Neural progenitor cell (in vitro differentiated cells): Measurements from ENCODE around the gene SCMH1. TPM values are rescaled to one million over a fixed set of nuclear protein-coding genes. Genes with fewer than 3 reads are reported as not detected.

ENCODE experiments used
- DNase-seq: peaks from one replicate; pipeline ENCODE4 v3.0.0-alpha.2; 2016; ENCODE audit warnings: low spot score
- H2AFZ ChIP-seq: fragments of 200-600 bp; sonication (generic); replicated peaks from 2 replicates; pipeline ENCODE4 v1.6.1; 2016; ENCODE audit warnings: antibody characterized with exemption
- H3F3A ChIP-seq: fragments of 200-600 bp; sonication (generic); 2 replicates; pipeline ENCODE4 v1.6.1; 2016; ENCODE audit warnings: antibody characterized with exemption, low read depth
- H3K27ac ChIP-seq: fragments of 200-600 bp; sonication (generic); 2 replicates; pipeline ENCODE4 v1.5.1; 2016; ENCODE audit warnings: mild to moderate bottlenecking
- H3K27me3 ChIP-seq: fragments of 200-600 bp; sonication (generic); 2 replicates; pipeline ENCODE4 v1.6.1; 2016; ENCODE audit warnings: mild to moderate bottlenecking, moderate library complexity
- H3K36me3 ChIP-seq: fragments of 200-600 bp; sonication (generic); 2 replicates; pipeline ENCODE4 v1.5.1; 2016
- H3K4me1 ChIP-seq: fragments of 200-600 bp; sonication (generic); 2 replicates; pipeline ENCODE4 v1.6.1; 2016; ENCODE audit warnings: mixed run types
- H3K4me2 ChIP-seq: fragments of 200-600 bp; sonication (generic); 2 replicates; pipeline ENCODE4 v1.6.1; 2016
- H3K4me3 ChIP-seq: fragments of 200-600 bp; sonication (generic); 2 replicates; pipeline ENCODE4 v1.5.1; 2016
- H3K79me2 ChIP-seq: fragments of 200-600 bp; sonication (generic); 2 replicates; pipeline ENCODE4 v1.6.1; 2016; ENCODE audit warnings: low read depth
- H3K9ac ChIP-seq: fragments of 200-600 bp; sonication (generic); 2 replicates; pipeline ENCODE4 v1.6.1; 2016
- H3K9me3 ChIP-seq: fragments of 200-600 bp; sonication (generic); 2 replicates; pipeline ENCODE4 v1.5.1; 2016; ENCODE audit warnings: low read depth
- H4K20me1 ChIP-seq: fragments of 200-600 bp; sonication (generic); 2 replicates; pipeline ENCODE4 v1.6.1; 2016; ENCODE audit warnings: low read depth
- H3K27ac Mint-ChIP-seq: 3 replicates; pipeline ENCODE4 v1.8.0; 2021; ENCODE audit warnings: mixed read lengths
- H3K27me3 Mint-ChIP-seq: 2 replicates; pipeline ENCODE4 v1.8.0; 2022; ENCODE audit warnings: low read depth, mild to moderate bottlenecking, inconsistent platforms, moderate library complexity, mixed read lengths; ENCODE audit not compliant: insufficient read depth
- H3K36me3 Mint-ChIP-seq: 3 replicates; pipeline ENCODE4 v1.8.0; 2021; ENCODE audit warnings: mixed read lengths
- H3K4me1 Mint-ChIP-seq: 3 replicates; pipeline ENCODE4 v1.8.0; 2021; ENCODE audit warnings: mixed read lengths
- H3K4me3 Mint-ChIP-seq: 3 replicates; pipeline ENCODE4 v1.8.0; 2021; ENCODE audit warnings: mild to moderate bottlenecking, moderate library complexity, mixed read lengths
- H3K9me3 Mint-ChIP-seq: 3 replicates; pipeline ENCODE4 v1.8.0; 2020; ENCODE audit warnings: mixed read lengths
- EZH2 ChIP-seq: fragments of 200-600 bp; sonication (generic); IDR thresholded peaks from 2 replicates; pipeline ENCODE4 v1.6.1; 2017; ENCODE audit warnings: antibody characterized with exemption, mild to moderate bottlenecking, moderate library complexity
- EZH2phosphoT487 ChIP-seq: fragments of 200-600 bp; sonication (generic); IDR thresholded peaks from 2 replicates; pipeline ENCODE4 v1.6.1; 2017; ENCODE audit warnings: antibody characterized with exemption
- total RNA-seq: library from RNA; depleted of rRNA; stranded (reverse); fragments of >200 nt; gene quantifications from 2 replicates; pipeline ENCODE4 v1.2.3, GENCODE V29; 2015; ENCODE audit warnings: low replicate concordance
- TF ChIP-seq, protein P1 (sequence below): fragments of 200-600 bp; sonication (generic); IDR thresholded peaks from 2 replicates; pipeline ENCODE4 v1.5.1; 2017; ENCODE audit warnings: antibody characterized with exemption, mild to moderate bottlenecking

Gene SCMH1
- total RNA-seq, 1 donor from 2014 or later: 16.1 TPM

DNA sequence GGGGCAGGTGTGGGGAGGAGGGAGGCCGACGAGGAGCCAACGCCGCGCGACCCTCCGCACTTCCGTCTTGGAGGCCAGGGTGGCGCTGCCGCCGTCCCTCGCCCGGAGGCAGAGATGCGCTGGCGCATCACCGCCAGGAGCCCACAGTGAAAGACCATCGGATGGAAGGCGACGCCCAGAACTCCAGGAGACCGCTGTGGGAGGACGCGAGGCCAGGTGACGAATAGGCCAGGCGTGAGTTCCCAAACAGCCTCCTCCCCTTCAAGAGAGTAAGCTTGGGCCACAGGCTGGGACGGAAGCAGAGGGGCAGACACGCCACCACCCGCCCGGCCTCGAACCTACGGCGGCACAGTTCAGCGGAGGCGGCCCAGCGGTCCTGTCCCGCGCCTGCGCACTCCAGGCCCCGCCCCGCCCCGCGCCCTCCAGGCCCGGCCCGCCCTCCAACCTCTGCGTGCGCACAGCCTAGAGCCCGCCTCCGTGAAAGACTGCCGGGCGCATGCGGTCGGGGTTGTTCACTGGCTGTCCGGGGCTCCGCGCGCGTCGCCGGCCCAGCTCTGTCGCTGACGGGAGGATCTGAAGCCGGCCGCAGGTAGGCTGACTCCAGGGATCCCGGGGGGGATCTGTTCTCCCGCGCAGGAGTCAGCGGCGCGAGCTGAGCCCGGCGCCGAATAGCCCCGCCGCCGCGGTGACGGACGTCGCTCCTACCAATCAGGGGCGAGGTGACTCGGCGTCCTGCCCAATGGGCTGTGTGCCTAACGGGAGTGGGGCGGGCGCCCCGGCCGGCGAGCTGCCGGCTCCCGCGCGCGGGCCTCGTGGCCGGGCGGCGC is 262.7 kb downstream of the SCMH1 start, which contains the start of gene CTPS1:
TSS of gene CTPS1 (plus strand) at position 456 of the 827 bp plus-strand sequence. CDS start 3,595 bp downstream, outside the sequence.
- Histone ChIP-seq H3K4me1 (peaks cover 16% of the 10 kb centered on the region), H3K9ac (peak within 1 kb of the TSS; percentile 87), H3K9me3 (no peaks in the 10 kb centered on the region), H3K27me3 (no peaks in the 10 kb centered on the region), H3K79me2 (peaks cover 46% of the 10 kb centered on the region), H2AFZ (peak within 1 kb of the TSS; percentile 85), H3K36me3 (peaks cover 12% of the 10 kb centered on the region), H3F3A (peaks cover 13% of the 10 kb centered on the region), H3K27ac (peak within 1 kb of the TSS; percentile 88), H3K4me3 (peak within 1 kb of the TSS; percentile 58), H3K4me2 (peak within 1 kb of the TSS; percentile 98), H4K20me1 (peaks cover 37% of the 10 kb centered on the region)
- Mint-ChIP-seq H3K36me3 (peaks cover 11% of the 10 kb centered on the region), H3K27me3 (peaks cover 3% of the 10 kb centered on the region), H3K4me3 (peak within 1 kb of the TSS; percentile 93), H3K4me1 (peaks cover 25% of the 10 kb centered on the region), H3K9me3 (no peaks in the 10 kb centered on the region), H3K27ac (peak within 1 kb of the TSS; percentile 96)
- TF ChIP-seq EZH2phosphoT487 (no peak), EZH2 (no peak)
- TF ChIP-seq, protein P1, sequence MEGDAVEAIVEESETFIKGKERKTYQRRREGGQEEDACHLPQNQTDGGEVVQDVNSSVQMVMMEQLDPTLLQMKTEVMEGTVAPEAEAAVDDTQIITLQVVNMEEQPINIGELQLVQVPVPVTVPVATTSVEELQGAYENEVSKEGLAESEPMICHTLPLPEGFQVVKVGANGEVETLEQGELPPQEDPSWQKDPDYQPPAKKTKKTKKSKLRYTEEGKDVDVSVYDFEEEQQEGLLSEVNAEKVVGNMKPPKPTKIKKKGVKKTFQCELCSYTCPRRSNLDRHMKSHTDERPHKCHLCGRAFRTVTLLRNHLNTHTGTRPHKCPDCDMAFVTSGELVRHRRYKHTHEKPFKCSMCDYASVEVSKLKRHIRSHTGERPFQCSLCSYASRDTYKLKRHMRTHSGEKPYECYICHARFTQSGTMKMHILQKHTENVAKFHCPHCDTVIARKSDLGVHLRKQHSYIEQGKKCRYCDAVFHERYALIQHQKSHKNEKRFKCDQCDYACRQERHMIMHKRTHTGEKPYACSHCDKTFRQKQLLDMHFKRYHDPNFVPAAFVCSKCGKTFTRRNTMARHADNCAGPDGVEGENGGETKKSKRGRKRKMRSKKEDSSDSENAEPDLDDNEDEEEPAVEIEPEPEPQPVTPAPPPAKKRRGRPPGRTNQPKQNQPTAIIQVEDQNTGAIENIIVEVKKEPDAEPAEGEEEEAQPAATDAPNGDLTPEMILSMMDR: peak; percentile 57
- DNase-seq: peak; percentile 97

- no peaks in the 10 kb centered on the region for H3K9me3 ChIP-seq
- H3K36me3 Mint-ChIP-seq: peaks cover 7% of the 10 kb centered on the region
- H3K27me3 ChIP-seq: no peaks in the 10 kb centered on the region
- H3K27ac ChIP-seq: no peak overlapping the region
- peak overlapping the region; percentile 88 for H3K4me3 Mint-ChIP-seq
- H3K4me1 Mint-ChIP-seq: peaks cover 25% of the 10 kb centered on the region
- H3K36me3 ChIP-seq: peaks cover 6% of the 10 kb centered on the region
- H3K27ac Mint-ChIP-seq: no peak overlapping the region
- H3K27me3 Mint-ChIP-seq: peaks cover 3% of the 10 kb centered on the region
- peaks cover 16% of the 10 kb centered on the region for H3K4me1 ChIP-seq
- peaks cover 40% of the 10 kb centered on the region for H3K79me2 ChIP-seq
- H3K9ac ChIP-seq: no peak overlapping the region
- H3K4me2 ChIP-seq: peak overlapping the region; percentile 98
- peaks cover 13% of the 10 kb centered on the region for H3F3A ChIP-seq
- TF ChIP-seq EZH2 (no peak), EZH2phosphoT487 (no peak)
- TF ChIP-seq, protein P1: no peak
- H3K4me3 ChIP-seq: peak overlapping the region; percentile 58
- DNase-seq: peak; percentile 25
- peak overlapping the region; percentile 85 for H2AFZ ChIP-seq
- H3K9me3 Mint-ChIP-seq: no peaks in the 10 kb centered on the region
- peaks cover 36% of the 10 kb centered on the region for H4K20me1 ChIP-seq
Observed at GRCh38 chr1:40978886-40979240, 263.2 kb downstream of the SCMH1 start.

- no peaks in the 10 kb centered on the region for H3K9me3 ChIP-seq
- H3K4me1 Mint-ChIP-seq: peaks cover 22% of the 10 kb centered on the region
Observed at GRCh38 chr1:40977716-40978115, 264.4 kb downstream of the SCMH1 start.

More at GRCh38 chr1:40977716-40978115, 264.4 kb downstream of the SCMH1 start:
- TF ChIP-seq EZH2phosphoT487: no peak
- TF ChIP-seq, protein P1: no peak
- no peak for TF ChIP-seq EZH2
- no peak overlapping the region for H2AFZ ChIP-seq
- Mint-ChIP-seq H3K27ac (no peak overlapping the region), H3K36me3 (peaks cover 2% of the 10 kb centered on the region), H3K4me3 (peak overlapping the region; percentile 44), H3K9me3 (no peaks in the 10 kb centered on the region), H3K27me3 (peaks cover 3% of the 10 kb centered on the region)
- no peaks in the 10 kb centered on the region for H3K36me3 ChIP-seq
- no peak overlapping the region for H3K27ac ChIP-seq
- H3K4me1 ChIP-seq: peaks cover 16% of the 10 kb centered on the region
- H3K27me3 ChIP-seq: no peaks in the 10 kb centered on the region
- H3K79me2 ChIP-seq: peaks cover 28% of the 10 kb centered on the region
- peaks cover 26% of the 10 kb centered on the region for H4K20me1 ChIP-seq
- no peak overlapping the region for H3K4me2 ChIP-seq
- H3K9ac ChIP-seq: no peak overlapping the region
- no peak overlapping the region for H3K4me3 ChIP-seq
- DNase-seq: peak; percentile 10
- peaks cover 13% of the 10 kb centered on the region for H3F3A ChIP-seq

Other genes with a start within 250 kb of the SCMH1 start
- 0.19 TPM in 1 of 2 replicates, not detected in the other for gene SLFNL1, start 220.6 kb downstream of the SCMH1 start, total RNA-seq
- 2.1 TPM in 1 of 2 replicates, not detected in the other for gene FOXO6, start 119.1 kb upstream of the SCMH1 start, total RNA-seq
- gene EDN2, start 242.4 kb upstream of the SCMH1 start, total RNA-seq: not detected in 2 replicates